Measurements from ENCODE around the gene GRIN2A. TPM values are rescaled to one million over a fixed set of nuclear protein-coding genes. Genes with fewer than 3 reads are reported as not detected.

Gene GRIN2A
- total and polyA plus RNA-seq, 8 donors: 0.06 to 9.8 (median 0.86) TPM

DNA sequence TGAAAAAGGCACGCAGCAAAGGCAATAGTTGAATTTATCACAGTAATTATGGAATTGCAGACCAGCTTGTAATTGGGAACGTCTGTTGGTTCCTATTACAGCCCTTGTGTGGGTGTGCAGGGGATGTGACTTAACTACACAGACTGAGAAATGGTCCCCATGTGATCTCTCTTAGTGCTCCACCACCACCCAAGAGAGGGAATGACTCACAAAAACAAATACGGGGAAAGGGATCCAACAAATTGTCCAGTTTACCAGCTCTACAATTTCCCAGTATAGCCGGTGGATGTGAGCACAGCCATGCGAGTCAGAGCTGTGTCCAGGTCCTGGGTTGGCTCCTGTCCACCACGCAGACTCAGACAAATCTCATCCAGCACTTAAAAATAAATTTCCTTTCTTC, 337.9 kb downstream of the GRIN2A start:
- Histone ChIP-seq H3K4me3 (no peak overlapping the region), H3K9me3 (no peaks in the 10 kb centered on the region), H3K27me3 (no peaks in the 10 kb centered on the region), H3K27ac (no peak overlapping the region), H3K36me3 (no peaks in the 10 kb centered on the region), H3K4me1 (no peaks in the 10 kb centered on the region)
- no peak for TF ChIP-seq POLR2AphosphoS5 (IDR thresholded peaks at IDR 0.05)
- TF ChIP-seq POLR2A (IDR thresholded peaks at IDR 0.05): no peak
- TF ChIP-seq CTCF (IDR thresholded peaks at IDR 0.05): no peak
- no peak for TF ChIP-seq EP300 (IDR thresholded peaks at IDR 0.05)
- WGBS, 5 donors: 79 to 88% (median 82%) methylated on average over 6 of the region's 6 CpGs
- intact Hi-C loops (cut with DNase I; ENCODE audit: low total_unique reads): no loop called here
- DNase-seq: no peak

GRCh38 chr16:9843424-9844018, 338.7 kb downstream of the GRIN2A start:
- no peak for DNase-seq
- Histone ChIP-seq H3K9me3 (no peaks in the 10 kb centered on the region), H3K27me3 (no peaks in the 10 kb centered on the region), H3K4me3 (no peak overlapping the region), H3K27ac (no peak overlapping the region), H3K4me1 (no peaks in the 10 kb centered on the region), H3K36me3 (no peaks in the 10 kb centered on the region)
- intact Hi-C loops (cut with DNase I; ENCODE audit: low total_unique reads): no loop called here
- TF ChIP-seq POLR2AphosphoS5 (IDR thresholded peaks at IDR 0.05): no peak
- TF ChIP-seq EP300 (IDR thresholded peaks at IDR 0.05): no peak
- TF ChIP-seq POLR2A (IDR thresholded peaks at IDR 0.05): no peak
- no peak for TF ChIP-seq CTCF (IDR thresholded peaks at IDR 0.05)
- WGBS, 5 donors: 72 to 84% (median 81%) methylated on average over 3 of the region's 3 CpGs

- Histone ChIP-seq H3K27me3 (no peaks in the 10 kb centered on the region), H3K36me3 (no peaks in the 10 kb centered on the region), H3K4me3 (no peak overlapping the region), H3K4me1 (no peaks in the 10 kb centered on the region), H3K9me3 (no peaks in the 10 kb centered on the region), H3K27ac (no peak overlapping the region)
- no peak for DNase-seq
- intact Hi-C loops (cut with DNase I; ENCODE audit: low total_unique reads): no loop called here
- 50 to 63% (median 62%) methylated on average over 4 of the region's 4 CpGs for WGBS, 5 donors
- TF ChIP-seq POLR2AphosphoS5 (IDR thresholded peaks at IDR 0.05) (no peak), CTCF (IDR thresholded peaks at IDR 0.05) (no peak), EP300 (IDR thresholded peaks at IDR 0.05) (no peak), POLR2A (IDR thresholded peaks at IDR 0.05) (no peak)
Measured at GRCh38 chr16:9840761-9841665, 341.2 kb downstream of the GRIN2A start.

DNA sequence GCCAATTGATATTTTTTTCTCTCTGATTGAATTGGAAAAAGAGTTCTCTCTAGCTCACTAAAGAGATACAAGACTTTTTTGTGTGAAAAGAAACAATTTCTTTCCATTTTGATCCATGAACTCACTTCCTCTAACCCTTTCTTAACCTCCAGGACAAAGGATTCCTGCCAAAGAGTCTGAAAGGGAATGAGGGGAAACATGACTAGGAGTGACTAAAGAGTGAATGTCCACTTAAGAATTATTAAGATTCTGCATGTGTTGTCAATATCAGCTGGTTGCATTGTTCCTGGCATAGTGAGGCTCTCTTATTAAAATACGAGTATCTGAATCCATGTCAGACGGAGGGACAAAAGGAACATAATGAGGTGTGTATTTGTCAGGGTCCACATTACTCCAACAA, 344.7 kb downstream of the GRIN2A start:
- H3K9me3 ChIP-seq: no peaks in the 10 kb centered on the region
- no peak for DNase-seq
- no peaks in the 10 kb centered on the region for H3K36me3 ChIP-seq
- no peak for TF ChIP-seq POLR2AphosphoS5 (IDR thresholded peaks at IDR 0.05)
- no peak for TF ChIP-seq POLR2A (IDR thresholded peaks at IDR 0.05)
- no peak for TF ChIP-seq EP300 (IDR thresholded peaks at IDR 0.05)
- TF ChIP-seq CTCF (IDR thresholded peaks at IDR 0.05): no peak
- H3K4me3 ChIP-seq: no peak overlapping the region
- 78 to 93% (median 87%) methylated on average over 2 of the region's 2 CpGs for whole genome bisulfite sequencing, 5 donors
- H3K4me1 ChIP-seq: no peaks in the 10 kb centered on the region
- no peak overlapping the region for H3K27ac ChIP-seq
- intact Hi-C loops (cut with DNase I; ENCODE audit: low total_unique reads): no loop called here
- H3K27me3 ChIP-seq: no peaks in the 10 kb centered on the region
